H1 (cell line): ENCODE data around the gene NCAM1. TPM values are rescaled to one million over a fixed set of nuclear protein-coding genes. Genes with fewer than 3 reads are reported as not detected.

ENCODE experiments used
- CTBP2 ChIP-seq: IDR thresholded peaks from 2 replicates; pipeline ENCODE4 v1.7.0; 2011; ENCODE audit warnings: borderline replicate concordance, mild to moderate bottlenecking, moderate library complexity, mixed read lengths, low read length; ENCODE audit not compliant: insufficient read depth, insufficient read length
- RFX5 ChIP-seq: IDR thresholded peaks from 2 replicates; pipeline ENCODE4 v1.6.1; 2011; ENCODE audit warnings: low read depth, low read length, improper control_type of control experiment, borderline replicate concordance
- RNF2 ChIP-seq: fragments of 200-900, 300-1000 bp; sonication (generic); IDR thresholded peaks from 2 replicates; pipeline ENCODE4 v1.7.1; 2016; ENCODE audit warnings: borderline replicate concordance, low read depth, mild to moderate bottlenecking, antibody characterized with exemption, low read length; ENCODE audit not compliant: poor library complexity, severe bottlenecking; ENCODE audit errors: missing control alignments
- TCF12 ChIP-seq: IDR thresholded peaks from 2 replicates; pipeline ENCODE4 v1.6.1; 2011; ENCODE audit warnings: low read depth, mild to moderate bottlenecking, low read length
- ZNF274 ChIP-seq: IDR thresholded peaks from 2 replicates; pipeline ENCODE4 v1.7.0; 2012; ENCODE audit warnings: low read length, borderline replicate concordance; ENCODE audit errors: extremely low read depth
- polyA plus RNA-seq, 7 experiments: library from polyadenylated mRNA; depleted of rRNA in 3 of 7; stranded (reverse) in 5 of 7; unstranded in 2 of 7; fragments of >200 nt in 5 of 7; fragments of 200-250 nt in 2 of 7; gene quantifications; 1 replicate in 5 of 7; 2 replicates in 1 of 7; 4 replicates in 1 of 7; pipeline versions ENCODE4 v1.2.1 to v1.2.3, GENCODE V29; 2011 to 2013; ENCODE audit warnings: missing spikeins in 2 of 7, mixed read lengths in 2 of 7
- total RNA-seq: library from RNA; stranded (reverse); fragmentation: NEBNext Ultra II Directional; extraction: Animal tissue kit (Norgen Biotek cat#: 25700); gene quantifications from 2 replicates; pipeline ENCODE4 v1.2.1, GENCODE V29; 2021
- TF ChIP-seq, protein P1 (sequence below): IDR thresholded peaks from 2 replicates; pipeline ENCODE4 v1.6.1; 2011; ENCODE audit warnings: low read length, improper control_type of control experiment
- TF ChIP-seq, protein P2 (sequence below): fragments of 300-600 bp; sonication (generic); IDR thresholded peaks from 2 replicates; pipeline ENCODE4 v1.7.1; 2012; ENCODE audit warnings: low read length, moderate library complexity, mild to moderate bottlenecking, inconsistent platforms; ENCODE audit not compliant: insufficient replicate concordance

The NCAM1 gene
- total and polyA plus RNA-seq, 2 of the 8 experiments (the other 6 are each of a cell fraction or from before 2014, with no cell fraction given): 3.1 to 4.3 TPM

DNA sequence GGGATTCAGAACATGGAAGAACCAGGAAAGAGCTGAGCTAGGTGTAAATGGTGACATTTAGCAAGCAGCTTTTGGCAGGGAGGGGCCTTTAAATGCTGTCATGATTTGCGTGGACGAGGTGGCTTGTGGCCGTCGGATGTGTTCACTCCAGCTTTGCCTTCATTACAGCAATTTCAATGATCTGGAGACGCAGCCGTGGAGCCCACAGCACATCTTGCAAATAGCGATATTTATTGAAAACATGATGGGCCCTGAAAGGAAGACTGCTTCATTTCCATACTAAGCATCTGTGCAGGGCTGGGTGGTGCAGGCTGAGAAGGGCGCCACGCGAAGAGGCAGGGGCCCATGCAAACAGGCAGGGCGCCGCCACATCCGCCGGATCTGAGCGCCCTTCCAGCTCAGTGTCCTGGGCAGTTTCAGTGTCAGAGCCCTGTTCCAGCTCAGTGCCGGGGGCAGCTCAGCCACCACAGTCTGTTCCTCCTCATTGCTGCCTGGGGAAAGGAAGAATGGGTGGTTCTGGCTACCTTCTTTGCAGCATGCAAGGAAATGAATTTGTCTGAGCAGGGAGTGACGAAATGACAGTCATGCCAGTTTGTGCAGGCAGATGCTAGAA, 242.0 kb downstream of the NCAM1 start (continued):
- TF ChIP-seq, protein P1, sequence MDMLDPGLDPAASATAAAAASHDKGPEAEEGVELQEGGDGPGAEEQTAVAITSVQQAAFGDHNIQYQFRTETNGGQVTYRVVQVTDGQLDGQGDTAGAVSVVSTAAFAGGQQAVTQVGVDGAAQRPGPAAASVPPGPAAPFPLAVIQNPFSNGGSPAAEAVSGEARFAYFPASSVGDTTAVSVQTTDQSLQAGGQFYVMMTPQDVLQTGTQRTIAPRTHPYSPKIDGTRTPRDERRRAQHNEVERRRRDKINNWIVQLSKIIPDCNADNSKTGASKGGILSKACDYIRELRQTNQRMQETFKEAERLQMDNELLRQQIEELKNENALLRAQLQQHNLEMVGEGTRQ: no peak
- TF ChIP-seq, protein P2, sequence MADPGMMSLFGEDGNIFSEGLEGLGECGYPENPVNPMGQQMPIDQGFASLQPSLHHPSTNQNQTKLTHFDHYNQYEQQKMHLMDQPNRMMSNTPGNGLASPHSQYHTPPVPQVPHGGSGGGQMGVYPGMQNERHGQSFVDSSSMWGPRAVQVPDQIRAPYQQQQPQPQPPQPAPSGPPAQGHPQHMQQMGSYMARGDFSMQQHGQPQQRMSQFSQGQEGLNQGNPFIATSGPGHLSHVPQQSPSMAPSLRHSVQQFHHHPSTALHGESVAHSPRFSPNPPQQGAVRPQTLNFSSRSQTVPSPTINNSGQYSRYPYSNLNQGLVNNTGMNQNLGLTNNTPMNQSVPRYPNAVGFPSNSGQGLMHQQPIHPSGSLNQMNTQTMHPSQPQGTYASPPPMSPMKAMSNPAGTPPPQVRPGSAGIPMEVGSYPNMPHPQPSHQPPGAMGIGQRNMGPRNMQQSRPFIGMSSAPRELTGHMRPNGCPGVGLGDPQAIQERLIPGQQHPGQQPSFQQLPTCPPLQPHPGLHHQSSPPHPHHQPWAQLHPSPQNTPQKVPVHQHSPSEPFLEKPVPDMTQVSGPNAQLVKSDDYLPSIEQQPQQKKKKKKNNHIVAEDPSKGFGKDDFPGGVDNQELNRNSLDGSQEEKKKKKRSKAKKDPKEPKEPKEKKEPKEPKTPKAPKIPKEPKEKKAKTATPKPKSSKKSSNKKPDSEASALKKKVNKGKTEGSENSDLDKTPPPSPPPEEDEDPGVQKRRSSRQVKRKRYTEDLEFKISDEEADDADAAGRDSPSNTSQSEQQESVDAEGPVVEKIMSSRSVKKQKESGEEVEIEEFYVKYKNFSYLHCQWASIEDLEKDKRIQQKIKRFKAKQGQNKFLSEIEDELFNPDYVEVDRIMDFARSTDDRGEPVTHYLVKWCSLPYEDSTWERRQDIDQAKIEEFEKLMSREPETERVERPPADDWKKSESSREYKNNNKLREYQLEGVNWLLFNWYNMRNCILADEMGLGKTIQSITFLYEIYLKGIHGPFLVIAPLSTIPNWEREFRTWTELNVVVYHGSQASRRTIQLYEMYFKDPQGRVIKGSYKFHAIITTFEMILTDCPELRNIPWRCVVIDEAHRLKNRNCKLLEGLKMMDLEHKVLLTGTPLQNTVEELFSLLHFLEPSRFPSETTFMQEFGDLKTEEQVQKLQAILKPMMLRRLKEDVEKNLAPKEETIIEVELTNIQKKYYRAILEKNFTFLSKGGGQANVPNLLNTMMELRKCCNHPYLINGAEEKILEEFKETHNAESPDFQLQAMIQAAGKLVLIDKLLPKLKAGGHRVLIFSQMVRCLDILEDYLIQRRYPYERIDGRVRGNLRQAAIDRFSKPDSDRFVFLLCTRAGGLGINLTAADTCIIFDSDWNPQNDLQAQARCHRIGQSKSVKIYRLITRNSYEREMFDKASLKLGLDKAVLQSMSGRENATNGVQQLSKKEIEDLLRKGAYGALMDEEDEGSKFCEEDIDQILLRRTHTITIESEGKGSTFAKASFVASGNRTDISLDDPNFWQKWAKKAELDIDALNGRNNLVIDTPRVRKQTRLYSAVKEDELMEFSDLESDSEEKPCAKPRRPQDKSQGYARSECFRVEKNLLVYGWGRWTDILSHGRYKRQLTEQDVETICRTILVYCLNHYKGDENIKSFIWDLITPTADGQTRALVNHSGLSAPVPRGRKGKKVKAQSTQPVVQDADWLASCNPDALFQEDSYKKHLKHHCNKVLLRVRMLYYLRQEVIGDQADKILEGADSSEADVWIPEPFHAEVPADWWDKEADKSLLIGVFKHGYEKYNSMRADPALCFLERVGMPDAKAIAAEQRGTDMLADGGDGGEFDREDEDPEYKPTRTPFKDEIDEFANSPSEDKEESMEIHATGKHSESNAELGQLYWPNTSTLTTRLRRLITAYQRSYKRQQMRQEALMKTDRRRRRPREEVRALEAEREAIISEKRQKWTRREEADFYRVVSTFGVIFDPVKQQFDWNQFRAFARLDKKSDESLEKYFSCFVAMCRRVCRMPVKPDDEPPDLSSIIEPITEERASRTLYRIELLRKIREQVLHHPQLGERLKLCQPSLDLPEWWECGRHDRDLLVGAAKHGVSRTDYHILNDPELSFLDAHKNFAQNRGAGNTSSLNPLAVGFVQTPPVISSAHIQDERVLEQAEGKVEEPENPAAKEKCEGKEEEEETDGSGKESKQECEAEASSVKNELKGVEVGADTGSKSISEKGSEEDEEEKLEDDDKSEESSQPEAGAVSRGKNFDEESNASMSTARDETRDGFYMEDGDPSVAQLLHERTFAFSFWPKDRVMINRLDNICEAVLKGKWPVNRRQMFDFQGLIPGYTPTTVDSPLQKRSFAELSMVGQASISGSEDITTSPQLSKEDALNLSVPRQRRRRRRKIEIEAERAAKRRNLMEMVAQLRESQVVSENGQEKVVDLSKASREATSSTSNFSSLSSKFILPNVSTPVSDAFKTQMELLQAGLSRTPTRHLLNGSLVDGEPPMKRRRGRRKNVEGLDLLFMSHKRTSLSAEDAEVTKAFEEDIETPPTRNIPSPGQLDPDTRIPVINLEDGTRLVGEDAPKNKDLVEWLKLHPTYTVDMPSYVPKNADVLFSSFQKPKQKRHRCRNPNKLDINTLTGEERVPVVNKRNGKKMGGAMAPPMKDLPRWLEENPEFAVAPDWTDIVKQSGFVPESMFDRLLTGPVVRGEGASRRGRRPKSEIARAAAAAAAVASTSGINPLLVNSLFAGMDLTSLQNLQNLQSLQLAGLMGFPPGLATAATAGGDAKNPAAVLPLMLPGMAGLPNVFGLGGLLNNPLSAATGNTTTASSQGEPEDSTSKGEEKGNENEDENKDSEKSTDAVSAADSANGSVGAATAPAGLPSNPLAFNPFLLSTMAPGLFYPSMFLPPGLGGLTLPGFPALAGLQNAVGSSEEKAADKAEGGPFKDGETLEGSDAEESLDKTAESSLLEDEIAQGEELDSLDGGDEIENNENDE: no peak
- no peak for TF ChIP-seq CTBP2
- no peak for TF ChIP-seq RNF2
- TF ChIP-seq TCF12: no peak
- TF ChIP-seq RFX5: no peak
- no peak for TF ChIP-seq ZNF274
